Effector memory CD8-positive, alpha-beta T cell (primary cell): Measurements from ENCODE around the gene ATXN1.

Source experiments
- ATAC-seq: fragments of 150-1000 bp; cut with Tn5 transposase; replicated peaks from 2 replicates; pipeline ENCODE4 v1.10.0; 2021; ENCODE audit warnings: mild to moderate bottlenecking, moderate library complexity
- DNase-seq, 3 experiments: peaks; one replicate each; pipeline ENCODE4 v3.0.0; 2021
- H3K27ac Mint-ChIP-seq, 2 donors: one replicate each; pipeline ENCODE4 v1.8.0; 2022; ENCODE audit warnings: mild to moderate bottlenecking in 2 of 2, mixed read lengths in 2 of 2, moderate library complexity in 2 of 2
- H3K27me3 Mint-ChIP-seq, 2 donors: one replicate each; pipeline ENCODE4 v1.8.0; 2022; ENCODE audit warnings: mixed read lengths in 2 of 2
- H3K36me3 Mint-ChIP-seq: one replicate; pipeline ENCODE4 v1.8.0; 2022; ENCODE audit warnings: mild to moderate bottlenecking, moderate library complexity, mixed read lengths; ENCODE audit not compliant: insufficient read depth
- H3K4me1 Mint-ChIP-seq, 2 donors: one replicate each; pipeline ENCODE4 v1.8.0; 2022; ENCODE audit warnings: low read depth in 2 of 2, mixed read lengths in 2 of 2
- H3K4me3 Mint-ChIP-seq, 2 donors: one replicate each; pipeline ENCODE4 v1.8.0; 2022; ENCODE audit warnings: mild to moderate bottlenecking in 2 of 2, mixed read lengths in 2 of 2, moderate library complexity in 2 of 2
- H3K9me3 Mint-ChIP-seq, 2 donors: one replicate each; pipeline ENCODE4 v1.8.0; 2022; ENCODE audit warnings: mixed read lengths in 2 of 2

ATXN1 gene

DNA sequence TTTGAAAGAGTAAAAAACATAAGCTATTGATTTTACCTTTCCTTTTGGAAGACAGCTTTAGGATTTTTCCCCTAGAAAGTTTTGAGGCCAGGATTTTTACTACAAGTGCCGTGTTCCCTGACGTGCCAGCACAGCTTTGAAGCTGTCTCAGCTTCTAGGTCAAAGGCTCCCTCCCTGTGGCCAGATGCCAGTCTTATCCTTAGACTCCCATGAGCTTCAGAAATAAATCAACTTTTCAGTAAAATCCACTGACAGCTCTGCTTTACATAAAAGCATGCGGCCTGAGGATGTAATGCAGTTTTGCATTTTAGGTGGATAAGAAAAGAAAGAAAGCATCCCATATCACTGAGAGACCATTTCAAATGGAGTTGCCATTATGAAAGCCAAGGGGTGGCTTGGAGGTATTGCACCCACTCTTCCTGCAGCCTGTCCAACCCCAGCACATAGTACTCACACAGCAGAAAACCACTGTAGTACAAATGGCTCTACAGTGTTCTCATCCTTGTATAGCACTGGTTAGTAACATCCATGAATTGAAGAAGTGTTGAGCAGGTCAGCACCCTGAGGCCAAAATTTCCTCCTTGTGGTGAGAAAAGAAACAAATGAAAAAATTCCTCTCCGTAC, 15.2 kb upstream of the ATXN1 start:
- Mint-ChIP-seq H3K27me3 (peaks cover 0 to under 1% of the 10 kb centered on the region in 2 donors), H3K36me3 (peaks cover 2% of the 10 kb centered on the region), H3K4me3 (no peak overlapping the region), H3K27ac (no peak overlapping the region), H3K9me3 (no peaks in the 10 kb centered on the region), H3K4me1 (peaks cover under 1 to 5% of the 10 kb centered on the region in 2 donors)
- ATAC-seq: no peak
- no peak for DNase-seq

DNA sequence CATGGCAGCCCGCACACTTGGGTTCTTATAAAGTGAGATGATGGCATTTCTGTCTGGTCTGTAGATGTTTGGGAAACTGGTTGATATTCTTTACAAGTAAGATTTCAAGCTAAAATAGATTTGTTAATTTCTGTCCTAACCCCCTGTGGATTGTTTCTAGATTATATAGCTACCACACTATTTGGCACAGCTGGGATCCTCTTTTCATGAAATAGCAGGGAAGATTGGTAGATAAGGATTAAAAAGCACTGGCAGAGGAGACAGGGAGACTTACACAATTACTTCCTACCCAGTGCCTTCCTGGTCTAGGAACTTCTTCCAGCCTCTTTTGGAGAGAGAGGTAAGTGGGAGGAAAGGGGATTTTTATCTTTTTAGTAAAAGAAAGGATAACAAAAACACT, 13.2 kb upstream of the ATXN1 start:
- ATAC-seq (no peak), DNase-seq (no peak)
- Mint-ChIP-seq H3K4me1 (peaks cover 18 to 25% of the 10 kb centered on the region in 2 donors), H3K27ac (no peak overlapping the region), H3K4me3 (no peak overlapping the region), H3K9me3 (no peaks in the 10 kb centered on the region), H3K27me3 (no peaks in the 10 kb centered on the region), H3K36me3 (peaks cover 3% of the 10 kb centered on the region)

DNA sequence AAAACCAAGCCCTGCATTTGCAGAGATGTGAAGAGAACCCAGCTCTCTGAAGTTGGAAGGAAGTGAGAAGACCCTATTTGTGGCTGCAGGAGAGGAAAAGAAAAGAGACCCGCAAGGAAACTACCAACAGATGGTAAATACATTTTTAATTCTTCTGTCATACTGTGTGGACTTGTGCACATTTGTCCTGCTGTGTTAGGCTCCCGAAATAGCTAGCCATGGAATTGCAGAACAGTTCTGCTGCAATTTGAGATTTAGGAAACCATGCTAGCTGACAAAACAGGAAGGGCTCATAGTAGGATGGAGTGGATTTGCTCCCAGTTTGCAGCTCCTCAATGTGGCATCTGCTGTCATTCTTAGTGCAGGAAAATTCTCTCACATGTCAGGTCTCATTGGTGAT, 12.1 kb upstream of the ATXN1 start:
- no peak overlapping the region for H3K27ac Mint-ChIP-seq
- H3K27me3 Mint-ChIP-seq: no peaks in the 10 kb centered on the region
- ATAC-seq (no peak), DNase-seq (no peak)
- peaks cover 3% of the 10 kb centered on the region for H3K36me3 Mint-ChIP-seq
- no peak overlapping the region for H3K4me3 Mint-ChIP-seq
- H3K4me1 Mint-ChIP-seq: peaks cover 23 to 34% of the 10 kb centered on the region in 2 donors
- no peaks in the 10 kb centered on the region for H3K9me3 Mint-ChIP-seq

DNA sequence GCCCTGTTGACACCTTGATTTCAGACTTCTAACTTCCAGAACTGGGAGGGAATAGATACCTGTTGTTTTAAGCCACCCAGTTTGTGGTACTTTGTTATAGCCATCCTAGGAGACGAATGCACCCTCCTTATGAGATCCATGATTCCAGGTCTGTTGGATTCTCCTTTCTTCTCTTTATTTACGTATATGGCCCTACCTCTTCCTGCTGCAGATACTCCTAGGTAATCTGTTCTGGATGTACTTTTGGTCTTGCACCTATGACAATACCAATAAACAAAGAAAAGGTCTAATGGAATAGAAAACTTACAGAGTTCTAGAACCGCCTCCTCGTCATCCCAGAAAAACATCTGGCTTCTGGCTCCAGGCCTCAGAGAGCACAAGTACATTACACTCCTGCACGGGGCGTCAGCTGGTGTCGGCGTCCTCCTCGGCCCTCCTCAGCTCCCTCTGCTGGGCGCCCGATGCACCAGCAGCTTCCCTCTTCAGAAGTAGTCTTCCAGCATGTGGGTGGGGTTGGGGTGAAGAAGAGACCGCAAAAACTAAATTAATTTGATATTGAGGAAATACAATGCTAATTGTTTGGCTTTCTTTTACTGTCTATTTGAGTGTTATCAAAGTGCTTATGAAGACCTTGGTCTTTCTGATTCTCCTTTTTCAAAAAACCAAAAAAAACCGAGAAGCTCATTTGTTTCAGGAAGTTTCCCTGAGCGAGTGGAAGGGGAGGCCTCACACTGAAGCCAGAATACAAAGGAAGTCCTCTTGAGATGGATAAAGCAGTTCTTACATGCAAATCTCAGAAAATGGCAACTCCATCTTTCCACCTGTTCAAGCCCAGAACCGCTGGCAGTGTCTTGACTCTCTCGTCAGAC, 9.7 kb upstream of the ATXN1 start:
- peaks cover 28 to 41% of the 10 kb centered on the region in 2 donors for H3K4me1 Mint-ChIP-seq
- ATAC-seq (peak; percentile 67), DNase-seq (peak; percentile 69 to 73 (median 72))
- H3K36me3 Mint-ChIP-seq: peaks cover 3% of the 10 kb centered on the region
- H3K27ac Mint-ChIP-seq: peak overlapping the region; percentile 54 to 73
- H3K9me3 Mint-ChIP-seq: no peaks in the 10 kb centered on the region
- H3K27me3 Mint-ChIP-seq: no peaks in the 10 kb centered on the region
- H3K4me3 Mint-ChIP-seq: peak overlapping the region; percentile 58 to 70

DNA sequence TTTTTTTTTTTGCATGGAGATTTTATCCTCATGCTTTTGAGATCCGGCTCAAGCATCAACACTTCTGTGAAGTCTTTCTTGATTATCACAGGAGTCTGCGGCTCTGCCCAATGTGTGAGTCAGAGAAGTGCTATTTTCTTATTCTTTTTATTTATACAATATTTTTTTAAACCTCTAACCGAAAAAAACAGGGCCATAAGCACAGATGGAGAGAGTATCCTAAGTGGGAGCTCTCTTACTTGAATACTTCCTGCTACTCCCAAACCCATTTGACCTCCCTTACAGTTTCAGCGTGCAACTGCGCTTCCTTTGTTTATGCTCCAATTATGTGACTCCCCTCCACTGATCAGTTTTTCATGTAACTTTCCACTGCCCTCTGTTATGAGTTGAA, 8.7 kb upstream of the ATXN1 start:
- Mint-ChIP-seq H3K4me1 (peaks cover 32 to 47% of the 10 kb centered on the region in 2 donors), H3K27me3 (no peaks in the 10 kb centered on the region), H3K9me3 (no peaks in the 10 kb centered on the region), H3K27ac (peak overlapping the region; percentile 2 to 54), H3K4me3 (peak overlapping the region in 1 of 2 donors; percentile 11), H3K36me3 (peaks cover 3% of the 10 kb centered on the region)
- ATAC-seq (no peak), DNase-seq (no peak)

DNA sequence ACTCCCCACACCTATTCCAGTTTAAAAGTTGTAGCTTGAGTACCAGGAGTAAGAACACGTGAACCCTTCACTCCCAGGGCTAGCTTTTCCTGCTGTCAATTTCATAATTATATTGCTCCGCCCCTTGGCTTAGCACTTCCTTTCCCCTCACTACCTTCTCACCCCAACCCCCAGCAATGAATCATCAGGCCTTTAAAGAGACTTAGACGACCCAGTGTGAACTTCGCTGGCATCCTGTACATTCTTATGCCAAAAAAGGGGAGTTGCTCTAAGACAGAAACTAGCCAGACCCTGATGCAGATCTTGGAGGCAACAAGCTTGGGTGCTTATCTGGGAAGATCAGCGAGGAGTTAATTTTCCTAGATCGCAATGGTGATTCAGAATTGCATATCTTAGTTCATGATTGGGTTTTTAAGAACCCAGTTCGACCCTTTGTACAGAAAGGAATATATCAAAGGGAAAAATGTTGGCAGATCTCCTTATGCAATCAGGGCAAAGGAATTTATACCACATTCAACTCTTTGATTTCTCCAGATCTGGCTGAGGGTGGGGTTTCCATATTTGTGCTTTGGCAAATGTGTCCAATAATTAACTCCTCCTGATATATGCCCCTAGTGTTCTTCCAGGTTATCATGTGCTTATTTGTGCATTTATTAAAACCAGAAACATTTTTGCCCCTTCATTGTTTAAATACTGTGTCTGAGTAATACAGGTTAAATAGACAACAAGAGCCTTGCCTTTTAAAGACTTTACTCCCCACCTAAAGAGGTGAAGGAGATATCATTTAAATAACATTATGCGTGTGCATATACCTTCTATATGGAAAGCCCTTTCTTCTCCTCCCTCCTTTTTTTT, 8.1 kb upstream of the ATXN1 start:
- peak; percentile 94 for ATAC-seq
- H3K4me1 Mint-ChIP-seq: peaks cover 38 to 52% of the 10 kb centered on the region in 2 donors
- H3K4me3 Mint-ChIP-seq: peak overlapping the region; percentile 2 to 11
- DNase-seq: peak; percentile 67 to 77 (median 68)
- peaks cover 6% of the 10 kb centered on the region for H3K36me3 Mint-ChIP-seq
- H3K9me3 Mint-ChIP-seq: no peaks in the 10 kb centered on the region
- peak overlapping the region; percentile 2 to 54 for H3K27ac Mint-ChIP-seq
- no peaks in the 10 kb centered on the region for H3K27me3 Mint-ChIP-seq

DNA sequence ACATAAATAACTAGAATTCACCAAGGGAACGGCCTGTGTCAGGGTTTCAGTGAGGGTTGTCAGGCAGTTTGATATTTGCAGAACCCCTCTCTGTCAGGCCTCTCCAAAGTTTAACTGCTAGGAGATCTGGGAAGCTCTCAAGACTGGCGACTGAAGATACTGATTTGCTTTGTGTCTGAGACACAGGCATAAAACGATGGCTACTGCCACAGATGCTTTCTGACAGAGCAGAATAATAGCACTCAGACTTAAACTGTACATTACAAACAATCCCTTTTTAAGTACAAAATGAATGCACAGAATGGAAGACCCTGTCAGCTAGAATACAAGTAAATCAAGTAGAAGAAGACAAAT, 7.2 kb upstream of the ATXN1 start:
- no peak for ATAC-seq
- Mint-ChIP-seq H3K27me3 (no peaks in the 10 kb centered on the region), H3K4me3 (peak overlapping the region in 1 of 2 donors; percentile 21), H3K27ac (peak overlapping the region in 1 of 2 donors; percentile 54), H3K36me3 (peaks cover 11% of the 10 kb centered on the region), H3K9me3 (no peaks in the 10 kb centered on the region), H3K4me1 (peaks cover 41 to 58% of the 10 kb centered on the region in 2 donors)
- no peak for DNase-seq

DNA sequence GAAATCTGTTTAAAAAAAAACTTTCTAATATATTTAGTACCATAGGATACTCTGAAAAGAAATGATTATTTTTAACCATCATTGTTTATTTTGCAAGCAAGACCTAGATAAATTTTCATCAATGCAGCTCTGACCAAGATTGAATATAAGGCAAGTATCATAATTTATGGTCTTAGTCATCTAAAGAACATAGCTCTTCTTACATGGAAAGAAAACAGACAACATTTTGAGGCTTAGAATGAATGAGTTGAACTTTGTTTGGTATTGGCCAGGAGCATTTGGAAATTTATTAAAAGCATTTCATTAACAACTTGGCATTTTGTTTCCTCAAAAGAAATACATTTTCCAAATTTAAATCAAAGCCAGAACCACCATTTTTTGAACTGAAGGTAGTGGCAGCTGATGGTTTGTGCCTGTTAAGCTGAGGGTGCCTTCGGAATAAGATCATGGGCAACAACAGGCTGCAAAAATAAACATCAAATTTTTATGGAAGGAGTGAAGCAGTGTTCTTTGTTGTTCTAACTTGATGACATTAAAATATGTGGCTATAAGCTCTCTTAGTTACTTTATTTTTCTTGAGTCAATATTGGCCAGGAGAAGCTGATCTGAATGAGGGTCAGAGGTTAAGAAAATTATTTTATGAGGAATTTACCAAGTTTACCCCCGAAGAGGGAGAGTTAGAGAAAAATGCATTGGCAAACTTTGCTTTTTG, 6.7 kb upstream of the ATXN1 start:
- H3K9me3 Mint-ChIP-seq: no peaks in the 10 kb centered on the region
- H3K27me3 Mint-ChIP-seq: no peaks in the 10 kb centered on the region
- ATAC-seq (no peak), DNase-seq (no peak)
- H3K27ac Mint-ChIP-seq: peak overlapping the region in 1 of 2 donors; percentile 54
- peaks cover 14% of the 10 kb centered on the region for H3K36me3 Mint-ChIP-seq
- H3K4me1 Mint-ChIP-seq: peaks cover 44 to 62% of the 10 kb centered on the region in 2 donors
- H3K4me3 Mint-ChIP-seq: no peak overlapping the region

DNA sequence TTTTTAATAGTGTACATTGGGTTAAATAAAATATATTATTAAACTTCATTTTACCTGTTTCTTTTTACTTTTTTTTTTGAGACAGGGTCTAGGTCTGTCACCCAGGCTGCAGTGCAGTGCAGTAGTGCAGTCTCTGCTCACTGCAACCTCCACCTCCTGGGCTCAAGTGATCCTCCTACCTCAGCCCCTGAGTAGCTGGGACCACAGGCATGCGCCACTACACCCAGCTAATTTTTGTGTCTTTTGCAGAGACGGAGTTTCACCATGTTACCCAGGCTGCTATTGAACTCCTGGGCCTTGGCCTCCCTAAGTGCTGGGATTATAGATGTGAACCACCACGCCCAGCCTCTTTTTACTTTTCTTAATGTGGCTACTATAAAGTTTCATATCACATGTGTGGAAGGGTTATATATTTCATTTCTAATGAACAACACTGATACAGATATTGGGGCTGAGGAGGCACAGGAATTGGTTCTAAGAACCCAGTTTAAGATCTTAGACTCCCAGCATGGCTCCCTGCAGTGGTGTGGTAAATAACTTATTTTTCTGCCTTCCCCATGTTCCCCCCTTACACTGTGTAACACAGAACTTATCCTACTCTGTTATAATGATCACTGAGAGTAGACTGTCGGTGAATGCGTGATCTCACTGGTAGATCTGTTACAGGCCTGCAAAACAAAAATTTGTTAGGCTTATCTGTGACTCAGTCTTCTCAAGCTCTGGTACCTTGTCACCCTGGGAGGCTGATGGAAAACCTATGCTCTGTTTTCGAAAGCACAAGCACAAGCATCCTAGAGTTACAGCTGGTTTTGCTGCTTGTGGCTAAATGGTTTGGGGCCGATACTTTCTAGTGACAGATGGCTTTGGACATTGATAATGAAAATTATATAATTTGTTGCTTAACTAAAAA, 5.8 kb upstream of the ATXN1 start:
- no peaks in the 10 kb centered on the region for H3K27me3 Mint-ChIP-seq
- no peaks in the 10 kb centered on the region for H3K9me3 Mint-ChIP-seq
- peaks cover 46 to 65% of the 10 kb centered on the region in 2 donors for H3K4me1 Mint-ChIP-seq
- H3K27ac Mint-ChIP-seq: peak overlapping the region in 1 of 2 donors; percentile 44
- H3K36me3 Mint-ChIP-seq: peaks cover 23% of the 10 kb centered on the region
- ATAC-seq (no peak), DNase-seq (no peak)
- H3K4me3 Mint-ChIP-seq: no peak overlapping the region

DNA sequence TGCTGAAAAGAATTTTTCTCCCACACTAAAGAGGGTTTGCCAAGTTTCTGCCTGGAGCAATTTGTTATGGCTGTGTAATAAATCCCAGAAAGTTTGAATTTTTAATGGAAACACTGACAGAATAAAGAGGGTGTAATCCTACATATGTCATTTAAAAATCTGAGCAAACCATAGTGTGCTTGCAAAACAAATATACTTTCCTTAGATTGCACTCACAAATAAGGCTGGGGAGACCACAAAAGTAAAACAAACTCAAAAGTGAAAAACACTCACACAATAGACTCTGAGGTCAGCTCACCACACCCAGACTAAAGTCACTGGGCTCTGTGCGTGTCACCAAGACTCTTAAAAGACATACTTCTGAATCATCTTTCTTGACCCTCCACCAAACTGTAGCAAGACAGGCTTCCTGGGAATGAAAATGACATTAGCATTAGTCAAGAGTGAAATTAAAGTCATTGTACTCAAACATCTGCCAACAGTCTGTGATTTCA, 4.8 kb upstream of the ATXN1 start:
- no peak for ATAC-seq
- peak overlapping the region; percentile 19 to 40 for H3K4me3 Mint-ChIP-seq
- H3K9me3 Mint-ChIP-seq: no peaks in the 10 kb centered on the region
- no peak for DNase-seq
- H3K36me3 Mint-ChIP-seq: peaks cover 33% of the 10 kb centered on the region
- H3K27me3 Mint-ChIP-seq: no peaks in the 10 kb centered on the region
- H3K27ac Mint-ChIP-seq: peak overlapping the region in 1 of 2 donors; percentile 82
- H3K4me1 Mint-ChIP-seq: peaks cover 44 to 60% of the 10 kb centered on the region in 2 donors

DNA sequence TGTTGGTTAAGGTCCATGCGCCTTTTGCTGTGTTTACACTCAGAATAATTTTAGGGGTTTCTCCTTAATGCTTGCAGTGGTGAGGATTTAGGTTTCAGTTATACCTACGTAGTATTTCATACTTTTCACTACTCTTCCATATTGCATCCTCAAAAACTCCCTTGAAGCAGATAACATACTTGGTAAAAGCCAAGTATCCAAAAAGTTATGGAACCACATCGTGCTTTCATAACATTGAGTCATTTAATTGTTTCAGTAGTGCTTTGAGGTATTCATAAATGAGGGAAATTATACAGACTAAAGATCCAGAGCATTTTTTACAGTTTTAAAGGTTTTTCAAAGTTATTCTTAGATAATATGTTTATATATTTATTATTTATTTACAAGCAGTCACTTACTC, 4.0 kb upstream of the ATXN1 start:
- ATAC-seq (no peak), DNase-seq (no peak)
- peaks cover 40% of the 10 kb centered on the region for H3K36me3 Mint-ChIP-seq
- H3K4me3 Mint-ChIP-seq: peak overlapping the region in 1 of 2 donors; percentile 37
- H3K27ac Mint-ChIP-seq: peak overlapping the region in 1 of 2 donors; percentile 98
- no peaks in the 10 kb centered on the region for H3K9me3 Mint-ChIP-seq
- peaks cover 37 to 53% of the 10 kb centered on the region in 2 donors for H3K4me1 Mint-ChIP-seq
- no peaks in the 10 kb centered on the region for H3K27me3 Mint-ChIP-seq
